Hepatocyte (in vitro differentiated cells): Measurements from ENCODE around the gene VPS50.

Source experiments
- CTCF ChIP-seq: fragments of 200-600 bp; sonication (generic); IDR thresholded peaks from 2 replicates; pipeline ENCODE4 v1.5.1; 2016; ENCODE audit warnings: antibody characterized with exemption, mild to moderate bottlenecking; ENCODE audit not compliant: poor library complexity
- EZH2 ChIP-seq: fragments of 200-600 bp; sonication (generic); IDR thresholded peaks from 2 replicates; pipeline ENCODE4 v1.6.1; 2016; ENCODE audit warnings: antibody characterized with exemption, mild to moderate bottlenecking, borderline replicate concordance
- EZH2phosphoT487 ChIP-seq: fragments of 200-600 bp; sonication (generic); IDR thresholded peaks from one replicate; pipeline ENCODE4 v1.6.1; 2018; ENCODE audit warnings: antibody characterized with exemption, mild to moderate bottlenecking, low read depth, moderate library complexity; ENCODE audit not compliant: unreplicated experiment, severe bottlenecking

GRCh38 chr7:93402944-93403343 lies 170.8 kb downstream of the VPS50 start:
- TF ChIP-seq EZH2 = no peak
- no peak for TF ChIP-seq CTCF
- no peak for TF ChIP-seq EZH2phosphoT487
